NT2/D1 (cell line): ENCODE measurements around the gene MRPL40.

Experiments
- SUZ12 ChIP-seq: IDR thresholded peaks from 2 replicates; pipeline ENCODE4 v1.6.1; 2011; ENCODE audit not compliant: insufficient read length, insufficient read depth; ENCODE audit errors: extremely low read depth
- YY1 ChIP-seq: IDR thresholded peaks from 2 replicates; pipeline ENCODE4 v1.6.1; 2011; ENCODE audit not compliant: insufficient read length, insufficient read depth

DNA sequence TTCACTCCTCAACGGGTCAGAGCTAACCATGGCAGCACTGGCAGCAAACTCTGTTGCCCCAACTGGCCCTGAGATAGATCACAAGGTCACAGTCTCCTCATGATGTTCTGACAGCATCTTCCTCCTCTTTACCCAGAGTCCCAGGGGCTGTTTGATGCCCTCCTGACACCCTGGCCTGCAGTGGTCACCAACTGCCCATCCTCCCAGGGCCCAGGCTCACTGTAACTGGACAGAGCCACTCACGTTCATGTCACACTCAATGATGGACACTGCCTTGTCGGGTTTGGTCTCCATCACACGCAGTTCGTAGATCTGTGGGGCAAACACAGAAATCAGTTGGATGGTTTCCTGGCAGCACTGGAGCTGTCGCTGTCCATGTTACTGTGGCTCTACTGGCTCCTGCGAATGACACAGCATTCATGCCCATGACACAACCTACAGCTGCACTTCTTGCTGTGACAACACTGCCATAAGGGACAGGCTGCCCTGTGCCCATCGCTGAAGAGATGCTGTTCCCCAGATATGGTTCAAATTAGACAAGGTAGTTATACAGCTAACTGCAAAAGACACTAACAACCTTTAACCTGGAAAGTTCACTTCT lies 25.6 kb downstream of the MRPL40 start:
- TF ChIP-seq YY1 = no peak
- no peak for TF ChIP-seq SUZ12
